Fibroblast of lung (primary cell): ENCODE measurements around the gene CSTA. TPM values are rescaled to one million over a fixed set of nuclear protein-coding genes. Genes with fewer than 3 reads are reported as not detected.

ENCODE experiments used
- DNase-seq, 2 donors: peaks; one replicate each; pipeline versions ENCODE4 v3.0.0 to v3.0.0-alpha.2; 2010; ENCODE audit warnings: low read depth in 2 of 2
- H2AFZ ChIP-seq: 2 replicates; pipeline ENCODE4 v1.5.1; 2012; ENCODE audit warnings: low read length, control low read depth, inconsistent platforms
- H3K27ac ChIP-seq: 2 replicates; pipeline ENCODE4 v1.5.1; 2011; ENCODE audit warnings: low read length, control low read depth; ENCODE audit not compliant: insufficient read depth
- H3K27me3 ChIP-seq: 2 replicates; pipeline ENCODE4 v1.5.1; 2011; ENCODE audit warnings: mild to moderate bottlenecking, low read length; ENCODE audit not compliant: control insufficient read depth, insufficient read depth
- H3K36me3 ChIP-seq: 2 replicates; pipeline ENCODE4 v1.5.1; 2011; ENCODE audit warnings: low read length; ENCODE audit not compliant: control insufficient read depth, insufficient read depth
- H3K4me1 ChIP-seq: 2 replicates; pipeline ENCODE4 v1.5.1; 2011; ENCODE audit warnings: low read length; ENCODE audit not compliant: control insufficient read depth, insufficient read depth; ENCODE audit errors: extremely low read depth
- H3K4me2 ChIP-seq: 2 replicates; pipeline ENCODE4 v1.5.1; 2011; ENCODE audit warnings: low read length, control low read depth; ENCODE audit not compliant: insufficient read depth; ENCODE audit errors: extremely low read depth
- H3K4me3 ChIP-seq, 4 experiments: fragments of 200-600 bp in 1 of 4; sonication (generic) in 1 of 4; replicated peaks in 1 of 4; 2 replicates each; pipeline ENCODE4 v1.5.1; 2011 to 2016; ENCODE audit warnings: low read length in 4 of 4, low read depth in 3 of 4, mild to moderate bottlenecking in 3 of 4, control low read depth in 2 of 4, inconsistent platforms in 1 of 4, mixed read lengths in 1 of 4; ENCODE audit not compliant: insufficient read depth in 1 of 4; ENCODE audit errors: control extremely low read depth in 1 of 4
- H3K79me2 ChIP-seq: 2 replicates; pipeline ENCODE4 v1.5.1; 2012; ENCODE audit warnings: mild to moderate bottlenecking, low read length, inconsistent platforms; ENCODE audit not compliant: control insufficient read depth, insufficient read depth
- H3K9ac ChIP-seq: 2 replicates; pipeline ENCODE4 v1.5.1; 2011; ENCODE audit warnings: mild to moderate bottlenecking, low read length, control low read depth; ENCODE audit not compliant: insufficient read depth
- H3K9me3 ChIP-seq: 2 replicates; pipeline ENCODE4 v1.5.1; 2012; ENCODE audit warnings: low read depth, low read length; ENCODE audit not compliant: control insufficient read depth, insufficient read depth
- H4K20me1 ChIP-seq: 2 replicates; pipeline ENCODE4 v1.5.1; 2011; ENCODE audit warnings: low read length; ENCODE audit not compliant: control insufficient read depth, insufficient read depth; ENCODE audit errors: extremely low read depth
- CTCF ChIP-seq, 2 donors: IDR thresholded peaks in 1 of 2; conservative IDR thresholded peaks in 1 of 2; 1 replicate in 1 of 2; 2 replicates in 1 of 2; pipeline ENCODE4 v1.5.1; 2011 to 2012; ENCODE audit warnings: low read length in 2 of 2, control low read depth in 1 of 2, inconsistent platforms in 1 of 2, low read depth in 1 of 2, mild to moderate bottlenecking in 1 of 2
- EZH2 ChIP-seq: IDR thresholded peaks from 2 replicates; pipeline ENCODE4 v1.5.1; 2012; ENCODE audit warnings: low read length, control low read depth, mild to moderate bottlenecking; ENCODE audit errors: missing control alignments
- polyA plus RNA-seq, 2 donors: library from polyadenylated mRNA; depleted of rRNA in 1 of 2; stranded (reverse) in 1 of 2; unstranded in 1 of 2; fragments of >200 nt; gene quantifications; 2 replicates each; pipeline ENCODE4 v1.2.1, GENCODE V29; 2011 to 2012; ENCODE audit warnings: missing spikeins in 1 of 2
- total RNA-seq: library from RNA; depleted of rRNA; stranded (reverse); fragments of >200 nt; gene quantifications from 2 replicates; pipeline ENCODE4 v1.2.1, GENCODE V29; 2014

The CSTA gene
- total and polyA plus RNA-seq, 2 donors (not counting 1 experiment from before 2014, with no cell fraction given): 0.61 to 7.9 TPM

GRCh38 chr3:122307094-122307687 lies 17.9 kb upstream of the CSTA start:
- H3K79me2 ChIP-seq: no peaks in the 10 kb centered on the region
- peaks cover 4% of the 10 kb centered on the region for H3K27me3 ChIP-seq
- H3K27ac ChIP-seq: no peak overlapping the region
- no peaks in the 10 kb centered on the region for H3K36me3 ChIP-seq
- TF ChIP-seq EZH2: no peak
- TF ChIP-seq CTCF (conservative IDR thresholded peaks at IDR 0.05 in 1 of 2, IDR thresholded peaks at IDR 0.05 in 1 of 2; ENCODE audit: low read depth in 1 of 2, low read length in 2 of 2): no peak
- no peaks in the 10 kb centered on the region for H3K9me3 ChIP-seq
- no peaks in the 10 kb centered on the region for H3K4me1 ChIP-seq
- no peak for DNase-seq
- no peak overlapping the region for H2AFZ ChIP-seq
- no peak overlapping the region for H3K9ac ChIP-seq
- no peak overlapping the region for H3K4me3 ChIP-seq
- H4K20me1 ChIP-seq: no peaks in the 10 kb centered on the region
- H3K4me2 ChIP-seq: no peak overlapping the region

- H3K4me2 ChIP-seq: no peak overlapping the region
- no peaks in the 10 kb centered on the region for H3K79me2 ChIP-seq
- H3K9me3 ChIP-seq: no peaks in the 10 kb centered on the region
- TF ChIP-seq CTCF (conservative IDR thresholded peaks at IDR 0.05 in 1 of 2, IDR thresholded peaks at IDR 0.05 in 1 of 2; ENCODE audit: low read depth in 1 of 2, low read length in 2 of 2) (no peak), EZH2 (no peak)
- no peaks in the 10 kb centered on the region for H4K20me1 ChIP-seq
- no peak overlapping the region for H3K27ac ChIP-seq
- H3K27me3 ChIP-seq: peaks cover 4% of the 10 kb centered on the region
- H2AFZ ChIP-seq: no peak overlapping the region
- DNase-seq: no peak
- no peaks in the 10 kb centered on the region for H3K4me1 ChIP-seq
- no peak overlapping the region for H3K4me3 ChIP-seq
- H3K36me3 ChIP-seq: no peaks in the 10 kb centered on the region
- H3K9ac ChIP-seq: no peak overlapping the region
Measured at GRCh38 chr3:122307976-122308375, 17.1 kb upstream of the CSTA start.

DNA sequence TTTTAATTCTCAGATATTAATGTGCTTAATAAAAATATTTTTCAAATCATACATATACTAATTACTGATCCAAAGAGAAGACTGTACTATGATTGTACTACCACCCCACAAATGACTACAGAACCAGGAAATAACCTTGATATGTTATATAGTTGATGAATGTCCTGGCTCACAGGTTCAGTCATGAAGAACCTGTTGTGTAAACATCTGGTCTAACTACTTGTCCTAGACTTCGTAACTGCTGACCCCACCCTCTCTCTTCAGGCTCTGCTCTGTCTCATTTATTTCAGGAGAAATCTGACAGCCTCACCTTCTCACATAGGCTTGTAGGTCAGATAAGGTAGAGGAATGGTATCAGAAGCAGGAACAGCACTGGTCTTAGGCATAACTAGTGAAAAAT lies 14.7 kb upstream of the CSTA start:
- Histone ChIP-seq H3K36me3 (no peaks in the 10 kb centered on the region), H3K79me2 (no peaks in the 10 kb centered on the region), H3K27me3 (peaks cover 4% of the 10 kb centered on the region), H3K9ac (no peak overlapping the region), H3K4me2 (no peak overlapping the region), H4K20me1 (no peaks in the 10 kb centered on the region), H2AFZ (no peak overlapping the region), H3K9me3 (no peaks in the 10 kb centered on the region), H3K4me3 (no peak overlapping the region), H3K27ac (no peak overlapping the region), H3K4me1 (no peaks in the 10 kb centered on the region)
- TF ChIP-seq CTCF (conservative IDR thresholded peaks at IDR 0.05 in 1 of 2, IDR thresholded peaks at IDR 0.05 in 1 of 2; ENCODE audit: low read depth in 1 of 2, low read length in 2 of 2) (no peak), EZH2 (no peak)
- DNase-seq: no peak
